HepG2 (cell line): ENCODE results near the gene EDAR. TPM values are rescaled to one million over a fixed set of nuclear protein-coding genes. Genes with fewer than 3 reads are reported as not detected.
A peak's percentile ranks its signal among the peaks of the same experiment; 100 is the strongest.

Source experiments
- CBFB ChIP-seq: sonication (generic); formaldehyde crosslinking; IDR thresholded peaks from 2 replicates; pipeline ENCODE4 v1.4.0; 2020; ENCODE audit warnings: missing genetic modification reagents
- CCAR2 ChIP-seq: fragments of 200-400 bp; formaldehyde crosslinking; optimal IDR thresholded peaks from 2 replicates; pipeline ENCODE3; 2018; ENCODE audit warnings: low read depth, mild to moderate bottlenecking, low read length, moderate library complexity
- CEBPB ChIP-seq: IDR thresholded peaks from 2 replicates; pipeline ENCODE4 v1.6.1; 2011; ENCODE audit warnings: low read depth, low read length, improper control_type of control experiment, borderline replicate concordance
- CHD2 ChIP-seq: IDR thresholded peaks from 2 replicates; pipeline ENCODE4 v1.6.1; 2011; ENCODE audit warnings: low read depth, low read length, improper control_type of control experiment
- HIVEP1 ChIP-seq: sonication (generic); formaldehyde crosslinking; IDR thresholded peaks from 2 replicates; pipeline ENCODE4 v1.4.0; 2020; ENCODE audit warnings: mild to moderate bottlenecking, missing genetic modification reagents
- IRF2 ChIP-seq: IDR thresholded peaks from 2 replicates; pipeline ENCODE4 v1.6.1; 2018; ENCODE audit warnings: missing genetic modification reagents, missing compliant biosample characterization
- MXI1 ChIP-seq: IDR thresholded peaks from 3 replicates; pipeline ENCODE4 v1.6.1; 2012; ENCODE audit warnings: low read depth, low read length, inconsistent platforms, borderline replicate concordance
- TSC22D2 ChIP-seq: sonication (generic); formaldehyde crosslinking; IDR thresholded peaks from 2 replicates; pipeline ENCODE4 v1.5.1; 2020; ENCODE audit warnings: missing genetic modification reagents, mild to moderate bottlenecking, borderline replicate concordance
- ZNF205 ChIP-seq: IDR thresholded peaks from 2 replicates; pipeline ENCODE4 v1.6.1; 2018; ENCODE audit warnings: missing biosample characterization, missing genetic modification reagents
- ZNF569 ChIP-seq: sonication (generic); formaldehyde crosslinking; IDR thresholded peaks from 2 replicates; pipeline ENCODE4 v1.5.0; 2020; ENCODE audit warnings: mild to moderate bottlenecking, missing genetic modification reagents, moderate library complexity, borderline replicate concordance
- ZNF660 ChIP-seq: sonication (generic); formaldehyde crosslinking; IDR thresholded peaks from 2 replicates; pipeline ENCODE4 v1.5.1; 2020; ENCODE audit warnings: mild to moderate bottlenecking, low read depth, missing genetic modification reagents, borderline replicate concordance
- ZNF816 ChIP-seq: sonication (generic); formaldehyde crosslinking; IDR thresholded peaks from 2 replicates; pipeline ENCODE4 v1.8.0; 2022; ENCODE audit warnings: missing genetic modification reagents, mild to moderate bottlenecking, borderline replicate concordance
- polyA plus RNA-seq, 8 experiments: library from polyadenylated mRNA; depleted of rRNA in 3 of 8; stranded (reverse) in 7 of 8; unstranded in 1 of 8; fragments of >200 nt; fragmentation: Illumina TruSeq in 4 of 8; extraction: Trizol in 4 of 8; gene quantifications; 2 replicates each; pipeline versions ENCODE4 v1.2.1 to v1.2.3, GENCODE V29; 2011 to 2016; ENCODE audit warnings: low read depth in 4 of 8, missing spikeins in 1 of 8, mixed read lengths in 1 of 8; ENCODE audit not compliant: insufficient read depth in 1 of 8
- total RNA-seq, 5 experiments: library from RNA; depleted of rRNA; stranded (reverse); fragments of >200 nt; fragmentation: Illumina TruSeq; extraction: Trizol; gene quantifications; 2 replicates each; pipeline ENCODE4 v1.2.3, GENCODE V29; 2016; ENCODE audit warnings: low read depth in 1 of 5
- TF ChIP-seq, protein P1 (sequence below): IDR thresholded peaks from 2 replicates; pipeline ENCODE4 v1.6.1; 2016; ENCODE audit warnings: missing compliant biosample characterization, missing genetic modification reagents, borderline replicate concordance
- TF ChIP-seq, protein P2 (sequence below): sonication (generic); formaldehyde crosslinking; IDR thresholded peaks from 2 replicates; pipeline ENCODE4 v1.5.0; 2020; ENCODE audit warnings: missing genetic modification reagents

EDAR gene
- total and polyA plus RNA-seq, 2 of the 13 experiments (the other 11 are each of a cell fraction or from before 2014, with no cell fraction given): not detected

DNA sequence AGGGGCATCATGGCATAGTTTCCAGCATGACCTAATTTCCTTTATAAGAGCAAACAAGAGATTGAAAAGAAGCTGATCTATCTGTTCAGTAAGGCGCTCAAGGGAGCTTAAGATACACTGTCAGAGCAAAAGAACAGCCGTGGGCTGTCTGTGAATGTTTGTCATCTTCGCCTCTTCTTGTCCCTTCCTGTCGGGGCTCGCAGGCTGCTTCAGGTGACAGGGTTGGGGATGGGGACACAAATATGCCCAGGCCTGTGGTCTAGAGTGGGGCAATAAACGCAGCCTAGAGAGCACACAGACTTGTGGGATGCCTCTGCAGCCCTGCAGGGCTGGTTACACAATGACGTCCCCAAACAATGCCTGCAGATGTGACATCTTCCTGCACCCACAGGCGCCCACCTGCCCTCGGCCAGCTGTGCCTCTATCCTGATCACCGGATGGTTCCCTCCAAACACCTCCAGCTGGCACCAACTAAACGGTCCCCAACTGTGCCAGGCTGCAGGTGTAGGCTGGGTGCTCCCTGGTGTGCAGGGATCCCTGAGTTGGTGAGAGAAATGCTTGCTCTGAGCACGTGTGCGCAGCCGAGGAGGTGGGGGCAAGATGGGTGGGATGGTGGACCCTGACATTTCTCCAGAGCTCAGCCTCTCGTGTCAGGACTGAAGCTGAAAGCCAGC, 72.8 kb downstream of the EDAR start (continued):
- TF ChIP-seq, protein P1, sequence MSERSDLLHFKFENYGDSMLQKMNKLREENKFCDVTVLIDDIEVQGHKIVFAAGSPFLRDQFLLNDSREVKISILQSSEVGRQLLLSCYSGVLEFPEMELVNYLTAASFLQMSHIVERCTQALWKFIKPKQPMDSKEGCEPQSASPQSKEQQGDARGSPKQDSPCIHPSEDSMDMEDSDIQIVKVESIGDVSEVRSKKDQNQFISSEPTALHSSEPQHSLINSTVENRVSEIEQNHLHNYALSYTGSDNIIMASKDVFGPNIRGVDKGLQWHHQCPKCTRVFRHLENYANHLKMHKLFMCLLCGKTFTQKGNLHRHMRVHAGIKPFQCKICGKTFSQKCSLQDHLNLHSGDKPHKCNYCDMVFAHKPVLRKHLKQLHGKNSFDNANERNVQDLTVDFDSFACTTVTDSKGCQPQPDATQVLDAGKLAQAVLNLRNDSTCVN (CRISPR knock-in tag): no peak
- TF ChIP-seq ZNF205 (CRISPR knock-in tag): no peak
- no peak for TF ChIP-seq CBFB (CRISPR knock-in tag)
- TF ChIP-seq, protein P2, sequence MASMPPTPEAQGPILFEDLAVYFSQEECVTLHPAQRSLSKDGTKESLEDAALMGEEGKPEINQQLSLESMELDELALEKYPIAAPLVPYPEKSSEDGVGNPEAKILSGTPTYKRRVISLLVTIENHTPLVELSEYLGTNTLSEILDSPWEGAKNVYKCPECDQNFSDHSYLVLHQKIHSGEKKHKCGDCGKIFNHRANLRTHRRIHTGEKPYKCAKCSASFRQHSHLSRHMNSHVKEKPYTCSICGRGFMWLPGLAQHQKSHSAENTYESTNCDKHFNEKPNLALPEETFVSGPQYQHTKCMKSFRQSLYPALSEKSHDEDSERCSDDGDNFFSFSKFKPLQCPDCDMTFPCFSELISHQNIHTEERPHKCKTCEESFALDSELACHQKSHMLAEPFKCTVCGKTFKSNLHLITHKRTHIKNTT: no peak
- no peak for TF ChIP-seq IRF2 (CRISPR knock-in tag)
- no peak for TF ChIP-seq ZNF816
- peak; percentile 23; the same call in 1 of the 2 replicates for TF ChIP-seq CEBPB
- TF ChIP-seq TSC22D2 (CRISPR knock-in tag): no peak
- no peak for TF ChIP-seq CCAR2
- no peak for TF ChIP-seq HIVEP1 (CRISPR knock-in tag)
- no peak for TF ChIP-seq MXI1
- no peak for TF ChIP-seq CHD2
- no peak for TF ChIP-seq ZNF569 (CRISPR knock-in tag)
- TF ChIP-seq ZNF660 (CRISPR knock-in tag): no peak
